IPS-18a (cell line): ENCODE measurements around the gene BPIFA2.
"Not testable (repeated sequence)": the region's sequence is repeated elsewhere in the genome, so short reads cannot be mapped to it uniquely, and the experiment has no call there.

Experiments used
- H3K27ac ChIP-seq: one replicate; pipeline ENCODE4 v1.5.1; 2013; ENCODE audit warnings: low read length
- H3K27me3 ChIP-seq: one replicate; pipeline ENCODE4 v1.6.1; 2013; ENCODE audit warnings: mild to moderate bottlenecking, low read length; ENCODE audit not compliant: control insufficient read depth, insufficient read depth
- H3K36me3 ChIP-seq: one replicate; pipeline ENCODE4 v1.6.1; 2013; ENCODE audit warnings: low read depth, low read length; ENCODE audit not compliant: control insufficient read depth
- H3K4me1 ChIP-seq: one replicate; pipeline ENCODE4 v1.6.1; 2013; ENCODE audit warnings: low read depth, low read length; ENCODE audit not compliant: control insufficient read depth
- H3K4me3 ChIP-seq: one replicate; pipeline ENCODE4 v1.5.1; 2013; ENCODE audit warnings: low read length
- H3K9ac ChIP-seq: one replicate; pipeline ENCODE4 v1.6.1; 2013; ENCODE audit warnings: mild to moderate bottlenecking, low read length, moderate library complexity
- H3K9me3 ChIP-seq: one replicate; pipeline ENCODE4 v1.6.1; 2013; ENCODE audit warnings: low read depth, low read length; ENCODE audit not compliant: control insufficient read depth

Gene BPIFA2, protein sequence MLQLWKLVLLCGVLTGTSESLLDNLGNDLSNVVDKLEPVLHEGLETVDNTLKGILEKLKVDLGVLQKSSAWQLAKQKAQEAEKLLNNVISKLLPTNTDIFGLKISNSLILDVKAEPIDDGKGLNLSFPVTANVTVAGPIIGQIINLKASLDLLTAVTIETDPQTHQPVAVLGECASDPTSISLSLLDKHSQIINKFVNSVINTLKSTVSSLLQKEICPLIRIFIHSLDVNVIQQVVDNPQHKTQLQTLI

DNA sequence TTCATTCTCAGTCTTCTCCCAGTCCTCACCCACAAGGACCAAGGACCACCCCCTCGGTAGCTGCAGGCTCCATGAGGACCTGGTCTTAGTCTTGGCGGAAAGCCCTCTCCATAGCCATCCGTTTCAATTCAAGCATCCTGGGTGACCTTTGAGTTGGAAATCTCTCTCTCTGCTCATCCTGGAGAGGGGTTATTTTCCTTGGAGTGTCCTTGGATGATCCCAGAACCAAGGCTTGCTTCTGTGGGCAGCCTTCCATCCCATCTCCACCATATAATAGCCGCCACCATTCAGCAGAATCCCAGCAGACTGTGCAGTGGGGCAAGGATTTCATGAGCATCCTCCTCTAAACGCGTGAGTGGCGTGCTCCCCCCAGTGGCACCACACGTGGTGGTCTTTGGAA, at the start of gene BPIFA2:
BPIFA2 (plus strand) TSS at position 301 of the 400 bp plus-strand sequence. CDS start 987 bp downstream, outside the sequence.
- Histone ChIP-seq H3K4me1 (no peaks in the 10 kb centered on the region), H3K4me3 (no peak within 1 kb of the TSS), H3K27ac (no peak within 1 kb of the TSS), H3K9me3 (peaks cover 9% of the 10 kb centered on the region), H3K27me3 (no peaks in the 10 kb centered on the region), H3K9ac (no peak within 1 kb of the TSS), H3K36me3 (no peaks in the 10 kb centered on the region)

DNA sequence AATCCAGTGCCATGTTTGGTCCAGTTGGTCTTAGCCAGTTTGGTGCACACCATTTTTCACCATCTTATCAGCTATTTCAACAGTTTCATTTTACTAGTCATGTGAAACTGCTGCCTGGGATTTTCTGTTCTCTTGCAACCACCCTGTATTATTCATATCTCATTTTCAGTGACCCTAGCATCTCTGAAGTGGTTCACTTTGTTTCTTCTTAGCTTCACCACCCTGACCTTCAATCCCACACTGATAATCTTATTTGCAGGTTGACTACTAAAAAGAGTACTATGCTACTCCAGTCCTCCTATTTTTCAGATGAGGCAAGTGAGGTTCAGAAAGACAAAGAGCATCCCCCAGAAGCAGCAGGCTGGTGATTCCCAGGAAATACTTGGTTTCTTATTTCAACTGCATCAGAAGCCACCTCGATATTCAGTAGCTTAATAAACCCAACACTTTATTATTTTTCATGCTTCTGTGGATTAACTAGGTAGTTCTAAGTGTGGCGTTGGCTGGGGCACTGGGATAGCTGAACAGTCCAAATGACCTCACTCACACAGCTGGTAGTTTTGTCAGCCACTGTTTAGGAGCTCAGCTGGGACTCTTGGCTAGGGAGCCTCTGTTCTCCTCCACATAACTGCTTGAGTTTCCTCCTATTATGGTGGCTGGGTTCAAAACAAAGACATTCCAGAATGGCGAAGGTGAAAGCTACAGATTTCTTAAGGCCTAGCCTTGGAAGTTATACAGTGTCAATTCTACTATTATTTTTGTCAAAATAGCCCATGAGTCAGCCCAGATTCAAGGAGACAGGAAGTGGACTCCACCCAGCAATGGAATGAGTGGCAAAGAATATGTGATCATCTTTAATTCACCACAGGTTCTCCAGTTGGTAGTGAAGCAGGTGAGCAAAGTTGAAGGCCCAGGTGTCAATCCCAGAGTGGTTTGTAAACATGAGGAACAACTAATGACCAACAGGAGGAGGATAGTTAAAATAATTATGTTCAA, 47.9 kb upstream of the BPIFA2 start:
- H3K27ac ChIP-seq, result no peak overlapping the region
- no peaks in the 10 kb centered on the region for H3K4me1 ChIP-seq
- no peak overlapping the region for H3K4me3 ChIP-seq
- H3K9me3 ChIP-seq, result no peaks in the 10 kb centered on the region
- no peaks in the 10 kb centered on the region for H3K36me3 ChIP-seq
- H3K9ac ChIP-seq, result no peak overlapping the region
- H3K27me3 ChIP-seq, result no peaks in the 10 kb centered on the region

GRCh38 chr20:33120934-33121333, 47.0 kb upstream of the BPIFA2 start:
- no peaks in the 10 kb centered on the region for H3K4me1 ChIP-seq
- no peak overlapping the region for H3K27ac ChIP-seq

DNA sequence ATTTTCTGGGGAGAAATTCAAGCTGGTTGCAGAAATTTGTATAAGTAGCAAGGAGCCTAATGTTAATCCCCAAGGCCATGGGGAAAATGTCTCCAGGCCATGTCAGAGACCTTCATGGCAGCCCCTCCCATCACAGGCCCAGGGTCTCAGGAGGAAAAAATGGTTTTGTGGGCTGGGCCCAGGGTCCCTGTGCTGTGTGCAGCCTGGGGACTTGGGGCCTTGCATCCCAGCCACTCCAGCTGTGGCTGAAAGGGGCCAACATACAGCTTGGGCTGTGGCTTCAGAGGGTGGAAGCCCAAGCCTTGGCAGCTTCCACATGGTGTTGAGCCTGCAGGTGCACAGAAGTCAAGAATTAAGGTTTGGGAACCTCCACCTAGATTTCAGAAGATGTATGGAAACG, 45.7 kb upstream of the BPIFA2 start:
- not testable (repeated sequence) for H3K36me3 ChIP-seq, H3K9ac ChIP-seq, H3K9me3 ChIP-seq, H3K27ac ChIP-seq, H3K4me3 ChIP-seq, H3K27me3 ChIP-seq, H3K4me1 ChIP-seq

More at GRCh38 chr20:33120934-33121333, 47.0 kb upstream of the BPIFA2 start:
- H3K36me3 ChIP-seq, result no peaks in the 10 kb centered on the region
- H3K9ac ChIP-seq, result no peak overlapping the region
- no peak overlapping the region for H3K4me3 ChIP-seq
- no peaks in the 10 kb centered on the region for H3K9me3 ChIP-seq
- H3K27me3 ChIP-seq, result no peaks in the 10 kb centered on the region

GRCh38 chr20:33124261-33124660, 43.7 kb upstream of the BPIFA2 start:
- Histone ChIP-seq H3K4me1 (no peaks in the 10 kb centered on the region), H3K4me3 (no peak overlapping the region), H3K27me3 (no peaks in the 10 kb centered on the region), H3K36me3 (no peaks in the 10 kb centered on the region), H3K27ac (no peak overlapping the region), H3K9me3 (no peaks in the 10 kb centered on the region), H3K9ac (no peak overlapping the region)

DNA sequence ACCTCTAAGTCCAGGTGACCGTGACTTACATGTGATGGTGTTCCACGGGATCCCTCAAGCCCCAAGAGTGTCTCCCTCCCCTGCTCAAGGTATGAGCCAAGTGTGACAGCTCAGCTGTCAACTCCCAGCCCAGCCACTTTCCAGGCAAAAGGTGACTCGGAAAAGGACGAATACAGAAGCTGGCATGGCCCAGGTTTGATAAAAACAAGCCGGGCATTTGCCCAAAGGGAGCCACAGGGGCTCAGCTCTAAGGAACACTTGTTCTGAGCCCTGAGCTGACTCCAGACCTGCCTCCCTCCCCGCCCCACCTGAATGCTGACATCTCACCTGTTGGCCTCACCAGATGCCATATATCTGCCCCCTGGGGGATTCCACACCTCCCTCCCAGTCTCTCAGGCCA, 43.0 kb upstream of the BPIFA2 start:
- Histone ChIP-seq H3K4me1 (no peaks in the 10 kb centered on the region), H3K9ac (no peak overlapping the region), H3K4me3 (no peak overlapping the region), H3K9me3 (no peaks in the 10 kb centered on the region), H3K36me3 (no peaks in the 10 kb centered on the region), H3K27ac (no peak overlapping the region), H3K27me3 (no peaks in the 10 kb centered on the region)

- H3K4me1 ChIP-seq, result no peaks in the 10 kb centered on the region
- no peaks in the 10 kb centered on the region for H3K9me3 ChIP-seq
- H3K27me3 ChIP-seq, result no peaks in the 10 kb centered on the region
- H3K36me3 ChIP-seq, result no peaks in the 10 kb centered on the region
- no peak overlapping the region for H3K9ac ChIP-seq
- H3K4me3 ChIP-seq, result no peak overlapping the region
- no peak overlapping the region for H3K27ac ChIP-seq
Observed at GRCh38 chr20:33125983-33126382, 42.0 kb upstream of the BPIFA2 start.

- no peak overlapping the region for H3K9ac ChIP-seq
- H3K4me3 ChIP-seq, result no peak overlapping the region
- no peaks in the 10 kb centered on the region for H3K9me3 ChIP-seq
- H3K4me1 ChIP-seq, result peaks cover 2% of the 10 kb centered on the region
- H3K36me3 ChIP-seq, result no peaks in the 10 kb centered on the region
- no peak overlapping the region for H3K27ac ChIP-seq
- H3K27me3 ChIP-seq, result no peaks in the 10 kb centered on the region
Observed at GRCh38 chr20:33127422-33128097, 40.4 kb upstream of the BPIFA2 start.

- peaks cover 2% of the 10 kb centered on the region for H3K4me1 ChIP-seq
- no peak overlapping the region for H3K9ac ChIP-seq
- no peak overlapping the region for H3K27ac ChIP-seq
- H3K36me3 ChIP-seq, result no peaks in the 10 kb centered on the region
- H3K4me3 ChIP-seq, result no peak overlapping the region
- no peaks in the 10 kb centered on the region for H3K27me3 ChIP-seq
- no peaks in the 10 kb centered on the region for H3K9me3 ChIP-seq
Observed at GRCh38 chr20:33130568-33131061, 37.3 kb upstream of the BPIFA2 start.

DNA sequence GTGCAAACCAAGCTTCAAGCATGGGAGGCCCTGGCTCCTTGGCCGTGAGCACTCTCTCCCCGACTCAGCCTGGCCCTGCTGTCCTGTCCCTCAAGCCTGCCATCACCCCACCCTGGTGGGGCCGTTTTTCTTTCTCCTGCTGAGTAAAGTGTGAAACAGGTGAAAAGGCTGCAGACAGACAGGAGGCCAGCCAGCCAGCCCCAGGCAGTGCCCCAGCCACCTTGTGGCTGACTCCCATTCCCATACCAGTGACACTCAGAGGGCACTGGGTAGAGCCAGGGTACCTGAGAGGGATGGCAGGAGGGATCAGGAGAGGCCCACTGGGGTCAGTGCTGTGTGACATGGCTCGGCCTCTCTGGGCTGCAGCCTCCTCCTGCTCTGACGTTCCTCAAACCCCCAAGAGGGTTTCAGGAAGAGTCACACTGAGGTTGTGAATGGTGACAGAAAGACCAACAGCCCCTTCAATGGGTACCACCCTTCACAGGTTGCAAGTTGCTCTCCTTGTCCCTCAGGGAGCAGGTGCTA, 35.9 kb upstream of the BPIFA2 start:
- Histone ChIP-seq H3K4me1 (peaks cover 2% of the 10 kb centered on the region), H3K36me3 (no peaks in the 10 kb centered on the region), H3K27me3 (no peaks in the 10 kb centered on the region), H3K27ac (no peak overlapping the region), H3K9ac (no peak overlapping the region), H3K4me3 (no peak overlapping the region), H3K9me3 (no peaks in the 10 kb centered on the region)
